ENCODE data around the gene SMC4. TPM values are rescaled to one million over a fixed set of nuclear protein-coding genes. Genes with fewer than 3 reads are reported as not detected.

SMC4 gene
- total RNA-seq, 1 donor from 2014 or later = 34.1 TPM

- peaks cover 15% of the 10 kb centered on the region for H3K4me1 Mint-ChIP-seq (ENCODE audit: low read depth, unreplicated experiment)
- no peak for FAIRE-seq
These were observed 81.5 kb downstream of the SMC4 start for GRCh38 chr3:160480931-160481330.

GRCh38 chr3:160481856-160482255, 82.4 kb downstream of the SMC4 start:
- no peak overlapping the region for H2AFZ ChIP-seq (ENCODE audit: low read depth, low read length)
- no peak overlapping the region for H3K4me3 ChIP-seq (ENCODE audit: insufficient read depth, low read depth, low read length)
- no peaks in the 10 kb centered on the region for H3K27me3 ChIP-seq (ENCODE audit: insufficient read depth, low read length)
- H4K20me1 ChIP-seq (ENCODE audit: insufficient read depth, low read length) = no peaks in the 10 kb centered on the region
- no peak overlapping the region for H3K4me2 ChIP-seq (ENCODE audit: low read length)
- peaks cover 3% of the 10 kb centered on the region for H3K36me3 Mint-ChIP-seq (ENCODE audit: low read depth, unreplicated experiment)
- TF ChIP-seq CTCF (IDR thresholded peaks at IDR 0.05; ENCODE audit: insufficient read depth, low read depth, low read length) = no peak
- no peak for TF ChIP-seq EZH2 (IDR thresholded peaks at IDR 0.05; ENCODE audit: insufficient read depth, low read length)
- H3K9me3 ChIP-seq (ENCODE audit: insufficient read depth, low read depth, low read length) = no peaks in the 10 kb centered on the region
- peaks cover 14% of the 10 kb centered on the region for H3K4me1 ChIP-seq (ENCODE audit: insufficient read depth, low read length)
- no peak overlapping the region for H3K4me3 Mint-ChIP-seq (ENCODE audit: unreplicated experiment)
- H3K27me3 Mint-ChIP-seq (ENCODE audit: low read depth, unreplicated experiment) = no peaks in the 10 kb centered on the region
- peaks cover 15% of the 10 kb centered on the region for H3K4me1 Mint-ChIP-seq (ENCODE audit: low read depth, unreplicated experiment)
- no peaks in the 10 kb centered on the region for H3K36me3 ChIP-seq (ENCODE audit: insufficient read depth, low read length)
- no peak overlapping the region for H3K27ac Mint-ChIP-seq (ENCODE audit: unreplicated experiment)
- no peak overlapping the region for H3K9ac ChIP-seq (ENCODE audit: low read length)
- no peaks in the 10 kb centered on the region for H3K79me2 ChIP-seq (ENCODE audit: insufficient read depth, low read length)
- DNase-seq (ENCODE audit: low read depth) (no peak), FAIRE-seq (no peak)
- no peaks in the 10 kb centered on the region for H3K9me3 Mint-ChIP-seq (ENCODE audit: unreplicated experiment)
- no peak overlapping the region for H3K27ac ChIP-seq (ENCODE audit: low read depth, low read length)

More at GRCh38 chr3:160480931-160481330, 81.5 kb downstream of the SMC4 start:
- Histone ChIP-seq H3K79me2 (ENCODE audit: insufficient read depth, low read length) (no peaks in the 10 kb centered on the region), H3K27me3 (ENCODE audit: insufficient read depth, low read length) (no peaks in the 10 kb centered on the region), H3K4me3 (ENCODE audit: insufficient read depth, low read depth, low read length) (no peak overlapping the region), H4K20me1 (ENCODE audit: insufficient read depth, low read length) (no peaks in the 10 kb centered on the region), H3K9ac (ENCODE audit: low read length) (no peak overlapping the region), H3K4me2 (ENCODE audit: low read length) (no peak overlapping the region), H3K9me3 (ENCODE audit: insufficient read depth, low read depth, low read length) (no peaks in the 10 kb centered on the region), H3K27ac (ENCODE audit: low read depth, low read length) (no peak overlapping the region), H3K36me3 (ENCODE audit: insufficient read depth, low read length) (no peaks in the 10 kb centered on the region), H3K4me1 (ENCODE audit: insufficient read depth, low read length) (peaks cover 11% of the 10 kb centered on the region), H2AFZ (ENCODE audit: low read depth, low read length) (no peak overlapping the region)
- Mint-ChIP-seq H3K9me3 (ENCODE audit: unreplicated experiment) (no peaks in the 10 kb centered on the region), H3K36me3 (ENCODE audit: low read depth, unreplicated experiment) (peaks cover 3% of the 10 kb centered on the region), H3K27me3 (ENCODE audit: low read depth, unreplicated experiment) (no peaks in the 10 kb centered on the region), H3K27ac (ENCODE audit: unreplicated experiment) (no peak overlapping the region), H3K4me3 (ENCODE audit: unreplicated experiment) (no peak overlapping the region)
- DNase-seq (ENCODE audit: low read depth) = peak; percentile 41
- no peak for TF ChIP-seq CTCF (IDR thresholded peaks at IDR 0.05; ENCODE audit: insufficient read depth, low read depth, low read length)
- no peak for TF ChIP-seq EZH2 (IDR thresholded peaks at IDR 0.05; ENCODE audit: insufficient read depth, low read length)

- no peak overlapping the region for H2AFZ ChIP-seq (ENCODE audit: low read depth, low read length)
- TF ChIP-seq CTCF (IDR thresholded peaks at IDR 0.05; ENCODE audit: insufficient read depth, low read depth, low read length) = no peak
- TF ChIP-seq EZH2 (IDR thresholded peaks at IDR 0.05; ENCODE audit: insufficient read depth, low read length) = no peak
These were observed 83.3 kb downstream of the SMC4 start for GRCh38 chr3:160482796-160483195.

More at GRCh38 chr3:160482796-160483195, 83.3 kb downstream of the SMC4 start:
- Histone ChIP-seq H3K36me3 (ENCODE audit: insufficient read depth, low read length) (no peaks in the 10 kb centered on the region), H3K9me3 (ENCODE audit: insufficient read depth, low read depth, low read length) (no peaks in the 10 kb centered on the region), H3K9ac (ENCODE audit: low read length) (no peak overlapping the region), H3K79me2 (ENCODE audit: insufficient read depth, low read length) (no peaks in the 10 kb centered on the region), H3K27me3 (ENCODE audit: insufficient read depth, low read length) (no peaks in the 10 kb centered on the region), H3K4me3 (ENCODE audit: insufficient read depth, low read depth, low read length) (no peak overlapping the region), H4K20me1 (ENCODE audit: insufficient read depth, low read length) (no peaks in the 10 kb centered on the region), H3K27ac (ENCODE audit: low read depth, low read length) (no peak overlapping the region), H3K4me1 (ENCODE audit: insufficient read depth, low read length) (peaks cover 8% of the 10 kb centered on the region), H3K4me2 (ENCODE audit: low read length) (no peak overlapping the region)
- DNase-seq (ENCODE audit: low read depth) = no peak
- Mint-ChIP-seq H3K27me3 (ENCODE audit: low read depth, unreplicated experiment) (no peaks in the 10 kb centered on the region), H3K9me3 (ENCODE audit: unreplicated experiment) (no peaks in the 10 kb centered on the region), H3K27ac (ENCODE audit: unreplicated experiment) (no peak overlapping the region), H3K36me3 (ENCODE audit: low read depth, unreplicated experiment) (peaks cover 3% of the 10 kb centered on the region), H3K4me1 (ENCODE audit: low read depth, unreplicated experiment) (peaks cover 14% of the 10 kb centered on the region), H3K4me3 (ENCODE audit: unreplicated experiment) (no peak overlapping the region)
- FAIRE-seq = no peak
